Measurements from ENCODE around the gene AURKAIP1. TPM values are rescaled to one million over a fixed set of nuclear protein-coding genes. Genes with fewer than 3 reads are reported as not detected.

Gene AURKAIP1
- total RNA-seq, 2 donors from 2014 or later, result 155 to 159 TPM

DNA sequence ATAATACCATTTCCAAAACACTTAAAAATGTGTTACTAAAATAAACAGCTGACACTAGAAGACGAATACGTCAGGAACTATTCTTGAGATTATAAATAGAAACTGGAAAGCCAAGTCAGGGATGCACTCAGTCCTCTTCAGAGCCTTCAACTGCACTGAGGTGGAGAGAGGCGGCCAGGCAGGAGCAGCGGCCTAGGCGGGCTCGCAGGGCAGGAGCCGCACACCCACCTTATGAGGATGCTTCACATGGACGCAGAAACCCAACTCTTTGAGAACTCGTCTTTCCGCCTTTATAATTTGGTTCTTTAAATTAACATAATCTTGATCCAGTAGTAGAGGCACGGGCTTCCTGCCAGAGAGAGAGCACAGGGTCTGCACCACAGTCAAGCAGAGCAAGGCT is 20.2 kb upstream of the AURKAIP1 start:
- no peak overlapping the region for H3K27ac ChIP-seq
- no peaks in the 10 kb centered on the region for H3K27me3 ChIP-seq
- no peak for DNase-seq (ENCODE audit: low spot score)
- TF ChIP-seq, protein P1, sequence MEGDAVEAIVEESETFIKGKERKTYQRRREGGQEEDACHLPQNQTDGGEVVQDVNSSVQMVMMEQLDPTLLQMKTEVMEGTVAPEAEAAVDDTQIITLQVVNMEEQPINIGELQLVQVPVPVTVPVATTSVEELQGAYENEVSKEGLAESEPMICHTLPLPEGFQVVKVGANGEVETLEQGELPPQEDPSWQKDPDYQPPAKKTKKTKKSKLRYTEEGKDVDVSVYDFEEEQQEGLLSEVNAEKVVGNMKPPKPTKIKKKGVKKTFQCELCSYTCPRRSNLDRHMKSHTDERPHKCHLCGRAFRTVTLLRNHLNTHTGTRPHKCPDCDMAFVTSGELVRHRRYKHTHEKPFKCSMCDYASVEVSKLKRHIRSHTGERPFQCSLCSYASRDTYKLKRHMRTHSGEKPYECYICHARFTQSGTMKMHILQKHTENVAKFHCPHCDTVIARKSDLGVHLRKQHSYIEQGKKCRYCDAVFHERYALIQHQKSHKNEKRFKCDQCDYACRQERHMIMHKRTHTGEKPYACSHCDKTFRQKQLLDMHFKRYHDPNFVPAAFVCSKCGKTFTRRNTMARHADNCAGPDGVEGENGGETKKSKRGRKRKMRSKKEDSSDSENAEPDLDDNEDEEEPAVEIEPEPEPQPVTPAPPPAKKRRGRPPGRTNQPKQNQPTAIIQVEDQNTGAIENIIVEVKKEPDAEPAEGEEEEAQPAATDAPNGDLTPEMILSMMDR (IDR thresholded peaks at IDR 0.05), result no peak
- no peak overlapping the region for H3K4me3 ChIP-seq
- H3K9me3 ChIP-seq, result no peaks in the 10 kb centered on the region
- H3K36me3 ChIP-seq, result peaks cover 72% of the 10 kb centered on the region
- peaks cover 0 to 27% of the 10 kb centered on the region in 2 donors for H3K4me1 ChIP-seq

DNA sequence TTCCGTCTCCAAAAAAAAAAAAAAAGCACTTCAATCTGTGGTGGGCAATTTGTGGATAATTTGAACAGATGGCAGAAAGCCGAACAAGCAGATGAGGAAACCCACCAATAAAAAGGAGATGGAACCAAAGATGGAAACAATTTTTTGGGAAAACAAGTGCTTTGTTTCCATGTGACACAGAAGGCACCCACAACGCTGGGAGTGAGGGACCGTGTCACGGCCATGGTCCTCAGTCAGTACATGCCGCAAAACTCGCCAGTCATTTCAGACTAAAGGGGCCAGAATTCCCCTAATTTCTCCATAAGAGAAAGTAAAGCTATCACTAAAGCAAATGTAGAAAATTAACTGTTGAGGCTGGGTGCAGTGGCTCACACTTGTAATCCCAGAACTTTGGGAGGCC is 19.1 kb upstream of the AURKAIP1 start:
- no peaks in the 10 kb centered on the region for H3K9me3 ChIP-seq
- H3K4me1 ChIP-seq, result peaks cover 0 to 22% of the 10 kb centered on the region in 2 donors
- DNase-seq (ENCODE audit: low spot score), result no peak
- H3K4me3 ChIP-seq, result no peak overlapping the region
- H3K27ac ChIP-seq, result no peak overlapping the region
- H3K36me3 ChIP-seq, result peaks cover 82% of the 10 kb centered on the region
- TF ChIP-seq, protein P1 (IDR thresholded peaks at IDR 0.05), result no peak
- H3K27me3 ChIP-seq, result no peaks in the 10 kb centered on the region

DNA sequence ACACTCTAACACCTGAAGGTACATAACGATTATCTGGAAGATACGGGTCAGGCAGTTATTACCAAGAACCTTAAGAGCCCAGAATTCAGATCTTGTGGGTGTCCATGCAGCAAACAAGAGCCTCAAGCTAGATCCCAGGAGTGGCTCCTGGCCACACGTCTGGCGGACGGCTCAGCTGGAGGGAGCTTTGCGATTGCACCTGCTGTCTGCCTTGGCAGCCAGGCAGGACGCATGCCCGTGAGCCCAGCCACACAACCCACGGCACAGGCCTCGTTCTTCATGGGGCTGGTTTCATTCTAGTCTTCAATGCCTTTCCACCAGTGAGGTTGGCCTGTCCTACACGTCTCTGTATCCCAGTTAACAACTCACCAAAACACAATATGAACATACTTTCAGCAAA is 18.4 kb upstream of the AURKAIP1 start:
- Histone ChIP-seq H3K4me3 (no peak overlapping the region), H3K27me3 (no peaks in the 10 kb centered on the region), H3K4me1 (peaks cover 0 to 19% of the 10 kb centered on the region in 2 donors), H3K36me3 (peaks cover 89% of the 10 kb centered on the region), H3K27ac (no peak overlapping the region), H3K9me3 (no peaks in the 10 kb centered on the region)
- DNase-seq (ENCODE audit: low spot score), result no peak
- TF ChIP-seq, protein P1 (IDR thresholded peaks at IDR 0.05), result no peak

DNA sequence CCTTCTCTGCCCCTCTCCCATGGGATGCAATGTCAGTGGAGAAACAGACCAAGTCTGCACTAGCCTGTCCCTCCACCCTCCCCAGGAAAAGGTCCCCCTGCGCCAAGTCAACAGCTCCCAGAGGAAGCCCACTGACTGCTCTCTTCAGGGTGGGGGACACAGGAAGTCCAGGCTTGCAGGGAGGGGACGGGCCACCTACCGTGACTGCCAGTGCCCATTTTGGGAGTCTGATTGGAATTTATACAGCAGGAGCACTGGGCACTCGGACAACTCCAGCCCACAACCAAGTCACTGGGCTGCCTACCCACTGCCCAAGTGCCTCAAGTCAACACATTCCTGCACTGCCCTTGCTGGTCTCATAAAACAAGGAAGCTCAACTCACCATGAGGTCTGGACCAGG is 18.0 kb upstream of the AURKAIP1 start:
- TF ChIP-seq, protein P1 (IDR thresholded peaks at IDR 0.05), result no peak
- H3K4me1 ChIP-seq, result peaks cover 0 to 15% of the 10 kb centered on the region in 2 donors
- no peaks in the 10 kb centered on the region for H3K27me3 ChIP-seq
- H3K36me3 ChIP-seq, result peaks cover 93% of the 10 kb centered on the region
- H3K9me3 ChIP-seq, result no peaks in the 10 kb centered on the region
- DNase-seq (ENCODE audit: low spot score), result no peak
- no peak overlapping the region for H3K4me3 ChIP-seq
- no peak overlapping the region for H3K27ac ChIP-seq

DNA sequence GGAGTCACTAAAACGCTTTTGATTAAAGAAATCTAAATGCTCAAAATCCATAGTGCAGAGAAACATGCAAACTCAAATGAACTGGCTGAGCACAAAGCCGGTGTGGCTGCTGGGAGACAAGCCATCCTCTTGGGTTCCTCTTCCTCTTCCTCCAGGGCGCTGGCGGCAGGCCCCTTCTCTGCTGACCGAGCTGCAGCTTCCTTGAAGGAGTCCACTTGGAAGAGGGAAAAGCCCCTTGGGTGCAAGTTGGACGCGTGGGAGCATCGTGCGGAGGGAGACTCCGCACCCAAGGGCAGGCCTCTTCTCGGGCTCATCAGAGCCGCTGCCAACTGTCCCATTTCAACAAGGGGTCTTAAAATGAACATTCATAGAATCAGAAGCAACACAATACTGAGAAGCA is 16.2 kb upstream of the AURKAIP1 start:
- no peak overlapping the region for H3K4me3 ChIP-seq
- TF ChIP-seq, protein P1 (IDR thresholded peaks at IDR 0.05), result no peak
- peaks cover 0 to 6% of the 10 kb centered on the region in 2 donors for H3K4me1 ChIP-seq
- no peak overlapping the region for H3K27ac ChIP-seq
- no peaks in the 10 kb centered on the region for H3K27me3 ChIP-seq
- DNase-seq (ENCODE audit: low spot score), result no peak
- H3K9me3 ChIP-seq, result no peaks in the 10 kb centered on the region
- peaks cover 97% of the 10 kb centered on the region for H3K36me3 ChIP-seq

DNA sequence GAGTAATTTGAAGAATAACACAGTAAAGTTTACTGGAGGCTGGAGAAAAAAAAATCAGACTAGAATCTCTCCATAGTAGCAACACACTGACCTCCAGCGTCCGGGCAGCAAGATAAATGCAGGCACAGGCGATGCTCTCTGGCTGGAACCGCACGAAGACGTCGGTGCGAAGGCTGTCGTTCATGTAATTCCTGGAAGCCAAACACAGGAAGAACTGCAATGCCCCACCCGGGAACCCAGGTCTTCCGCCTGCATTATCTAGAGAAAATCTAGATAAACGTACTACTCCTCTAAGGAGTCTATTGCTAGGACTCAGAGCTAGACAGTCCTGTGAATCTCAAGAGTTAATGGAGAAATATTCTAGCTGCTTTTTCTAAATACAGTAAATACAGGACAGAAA is 15.7 kb upstream of the AURKAIP1 start:
- Histone ChIP-seq H3K4me1 (peaks cover 0 to 6% of the 10 kb centered on the region in 2 donors), H3K9me3 (no peaks in the 10 kb centered on the region)

More for the DNA sequence above, 15.7 kb upstream of the AURKAIP1 start:
- H3K27ac ChIP-seq, result no peak overlapping the region
- no peak overlapping the region for H3K4me3 ChIP-seq
- no peaks in the 10 kb centered on the region for H3K27me3 ChIP-seq
- TF ChIP-seq, protein P1 (IDR thresholded peaks at IDR 0.05), result no peak
- H3K36me3 ChIP-seq, result peaks cover 98% of the 10 kb centered on the region
- DNase-seq (ENCODE audit: low spot score), result no peak

Data from right atrium auricular region (tissue), 2 donors.